ENCODE data around the gene IRAK4.

The IRAK4 gene

DNA sequence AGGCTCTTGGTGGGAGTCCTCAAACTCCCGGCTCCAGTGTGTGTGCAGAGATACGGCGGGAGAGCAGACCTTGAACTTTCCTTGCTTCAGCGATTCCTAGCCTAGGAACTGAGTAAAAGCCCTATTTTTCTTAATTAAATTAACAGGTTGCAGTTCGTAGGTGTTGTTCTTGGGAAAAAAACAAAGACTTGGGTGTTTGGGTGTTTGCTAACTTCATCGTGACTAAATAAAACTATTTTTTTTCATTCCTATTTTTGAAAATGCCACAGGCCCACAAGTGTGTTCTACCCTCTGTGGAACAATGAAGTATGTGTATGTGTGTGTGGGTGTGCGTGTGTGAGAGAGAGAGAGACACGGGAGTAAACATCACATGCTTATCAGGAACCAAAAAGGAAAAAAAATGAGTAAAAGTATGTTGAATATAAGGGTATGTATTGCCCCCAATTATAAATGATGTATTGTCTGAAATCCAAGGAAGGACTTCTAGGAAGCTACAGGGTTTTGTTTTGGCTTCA is 77.8 kb downstream of the IRAK4 start:
- DNase-seq (ENCODE audit: low read depth): peak; percentile 22

All from GM04503 (cell line).